NCI-H526 treated with DMSO at 0.1 percent for 48 hours (cell line): ENCODE measurements around the gene TAOK1.
"Not testable (repeated sequence)": the region's sequence is repeated elsewhere in the genome, so short reads cannot be mapped to it uniquely, and the experiment has no call there.

Source experiments
- DNase-seq: peaks from one replicate; lab custom pipeline; 2025; lab: John Stamatoyannopoulos, UW

TAOK1 gene

DNA sequence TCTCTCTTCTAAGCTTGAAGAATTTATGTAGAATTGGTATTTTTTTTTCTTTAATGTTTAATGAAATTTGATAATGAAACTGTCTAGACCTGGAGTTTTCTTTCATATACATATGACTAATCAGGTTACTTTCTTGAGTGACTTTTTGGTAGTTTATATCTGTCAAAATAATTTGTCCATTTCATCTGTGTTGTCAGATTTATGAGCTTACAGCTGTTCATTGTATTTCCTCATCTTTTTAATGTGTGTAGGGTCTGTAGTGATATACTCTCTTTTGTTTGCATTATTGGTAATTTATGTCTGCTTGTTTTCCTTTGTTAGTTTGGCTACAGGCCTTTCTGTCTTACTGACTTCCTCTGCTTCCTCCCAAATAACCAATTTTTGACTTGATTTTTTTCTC lies 55.7 kb downstream of the TAOK1 start:
- no peak for DNase-seq

DNA sequence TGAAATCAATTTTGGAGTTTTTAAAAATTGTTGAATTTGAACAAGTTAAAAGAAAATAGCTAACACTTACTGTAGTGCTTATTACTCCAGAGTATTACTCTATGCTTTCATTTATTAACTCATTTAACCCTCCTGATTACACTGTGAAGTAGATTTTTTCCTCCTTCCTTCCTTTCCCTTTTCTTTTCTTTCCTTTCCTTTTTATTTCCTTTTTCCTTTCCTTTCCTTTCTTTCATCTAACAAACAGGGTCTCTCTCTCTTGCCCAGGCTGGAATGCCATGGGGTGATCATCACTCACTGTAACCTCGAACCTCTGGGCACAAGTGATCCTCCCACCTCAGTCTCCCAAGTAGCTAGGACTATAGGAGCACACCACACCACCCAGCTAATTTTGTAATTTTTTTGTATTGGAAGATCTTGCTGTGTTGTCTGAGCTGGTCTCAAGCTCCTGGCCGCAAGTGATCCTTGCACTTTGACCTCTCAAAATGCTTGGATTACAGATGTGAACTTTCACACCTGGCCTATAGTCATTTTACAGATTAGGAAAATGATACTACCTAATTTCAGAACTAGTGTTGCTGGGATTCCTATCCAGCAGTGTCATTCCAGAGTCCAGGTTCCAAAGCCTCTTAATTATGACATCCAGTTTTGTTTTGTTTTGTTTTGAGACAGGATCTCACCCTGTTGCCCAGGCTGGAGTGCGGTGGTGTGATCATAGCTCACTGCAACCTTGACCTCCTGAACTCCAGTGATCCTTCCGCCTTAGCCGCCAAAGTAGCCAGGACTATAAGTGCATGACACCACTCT lies 59.9 kb downstream of the TAOK1 start:
- no peak for DNase-seq

GRCh38 chr17:29451121-29451742 lies 61.1 kb downstream of the TAOK1 start:
- DNase-seq = no peak

DNA sequence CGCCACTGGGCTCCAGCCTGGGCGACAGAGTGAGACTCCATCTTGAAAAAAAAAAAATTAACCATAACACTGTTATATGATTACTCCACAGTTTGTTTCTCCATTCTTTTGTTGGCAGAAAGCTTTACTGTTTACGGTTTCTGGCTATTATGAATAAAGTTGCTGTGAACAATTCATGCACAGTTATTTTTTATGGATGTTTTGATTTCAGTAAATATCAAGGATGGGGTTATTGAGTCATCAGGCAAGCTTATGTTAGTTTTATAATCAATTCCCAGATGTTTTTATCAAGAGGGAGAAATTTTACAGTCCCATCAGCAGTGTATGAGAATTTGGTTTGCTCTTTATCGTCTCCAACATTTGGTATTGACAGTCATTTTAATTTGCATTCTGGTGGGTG lies 67.9 kb downstream of the TAOK1 start:
- DNase-seq = no peak

GRCh38 chr17:29461483-29462206 lies 71.5 kb downstream of the TAOK1 start:
- DNase-seq = no peak

DNA sequence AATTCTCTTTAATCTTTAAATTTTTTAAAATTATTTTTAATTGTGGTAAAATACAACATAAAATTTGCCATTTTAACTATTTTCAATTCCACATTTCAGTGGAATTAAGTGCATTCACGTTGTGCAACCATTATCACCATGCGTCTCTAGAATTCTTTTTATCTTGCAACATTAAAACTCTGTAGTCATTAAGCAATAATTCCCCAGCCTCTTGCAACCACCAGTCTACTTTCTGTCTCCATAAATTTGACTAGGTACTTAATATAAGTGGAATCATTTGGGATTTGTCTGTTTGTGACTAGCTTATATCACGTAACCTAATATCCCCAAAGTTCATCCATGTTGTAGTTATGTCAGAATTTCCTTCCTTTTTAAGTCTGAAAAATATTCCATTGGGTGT lies 79.1 kb downstream of the TAOK1 start:
- no peak for DNase-seq

- DNase-seq = not testable (repeated sequence)
These were observed 83.3 kb downstream of the TAOK1 start for GRCh38 chr17:29473437-29473836.

- no peak for DNase-seq
These were observed 84.1 kb downstream of the TAOK1 start for GRCh38 chr17:29474297-29474696.

DNA sequence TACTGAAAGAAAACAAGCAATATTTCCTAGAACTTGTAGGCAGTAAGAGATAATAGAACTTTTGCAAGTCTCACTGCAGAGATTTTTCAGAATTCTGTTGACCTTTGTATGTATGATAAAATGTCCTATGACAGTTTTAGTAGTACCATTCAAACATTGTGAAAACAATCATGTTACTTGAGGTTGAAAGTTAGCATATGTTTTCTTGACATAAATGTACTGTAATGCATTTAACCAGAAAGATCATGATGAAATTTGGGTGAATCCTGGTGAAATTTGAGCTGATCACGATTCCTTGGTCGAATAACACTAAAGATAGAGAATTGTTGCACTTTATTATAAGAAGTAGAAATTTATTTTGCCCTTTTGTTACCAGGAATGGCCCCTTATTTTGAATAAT lies 85.7 kb downstream of the TAOK1 start:
- DNase-seq = no peak

DNA sequence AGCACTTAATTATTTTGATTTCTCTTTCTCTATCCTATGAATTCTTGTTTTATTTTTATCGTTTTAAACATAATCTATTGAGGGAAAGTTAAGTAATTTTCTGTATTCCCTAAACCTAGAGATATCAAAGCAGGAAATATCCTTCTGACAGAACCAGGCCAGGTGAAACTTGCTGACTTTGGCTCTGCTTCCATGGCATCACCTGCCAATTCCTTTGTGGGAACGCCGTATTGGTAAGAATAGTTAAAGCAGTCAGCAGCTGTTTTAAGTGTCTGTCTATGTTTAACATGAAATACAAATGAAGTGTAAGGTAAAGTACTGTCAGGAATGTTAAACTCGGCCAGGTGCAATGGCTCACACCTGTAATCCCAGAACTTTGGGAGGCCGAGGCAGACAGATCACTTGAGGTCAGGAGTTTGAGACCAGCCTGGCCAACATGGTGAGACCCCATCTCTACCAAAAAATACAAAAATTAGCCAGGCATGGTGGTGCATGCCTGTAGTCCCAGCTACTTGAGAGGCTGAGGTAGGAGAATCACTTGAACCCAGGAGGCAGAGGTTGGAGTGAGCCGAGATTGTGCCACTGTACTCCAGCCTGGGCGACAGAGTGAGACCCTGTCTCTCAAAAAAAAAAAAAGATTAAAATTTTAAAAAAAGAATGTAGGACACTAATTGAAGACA lies 90.2 kb downstream of the TAOK1 start:
- DNase-seq = not testable (repeated sequence)

DNA sequence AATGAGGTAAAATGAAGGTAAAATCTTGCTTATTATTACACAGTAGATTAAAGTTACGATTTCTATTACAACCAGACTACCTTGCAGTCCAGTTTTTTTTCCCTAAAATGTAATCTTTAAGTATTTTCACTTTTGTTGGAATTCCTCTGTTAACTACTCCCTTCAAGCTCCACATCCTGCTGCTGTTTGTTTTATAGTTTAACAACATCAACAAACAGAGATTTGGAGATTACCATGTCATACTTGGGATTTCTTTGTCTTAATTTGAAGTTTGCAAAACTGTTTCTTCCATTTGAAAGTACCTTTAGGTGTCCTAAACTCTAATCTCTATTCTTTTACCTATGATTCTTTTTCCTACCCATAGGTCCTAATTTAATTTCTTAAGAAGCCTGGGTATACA lies 93.3 kb downstream of the TAOK1 start:
- no peak for DNase-seq

DNA sequence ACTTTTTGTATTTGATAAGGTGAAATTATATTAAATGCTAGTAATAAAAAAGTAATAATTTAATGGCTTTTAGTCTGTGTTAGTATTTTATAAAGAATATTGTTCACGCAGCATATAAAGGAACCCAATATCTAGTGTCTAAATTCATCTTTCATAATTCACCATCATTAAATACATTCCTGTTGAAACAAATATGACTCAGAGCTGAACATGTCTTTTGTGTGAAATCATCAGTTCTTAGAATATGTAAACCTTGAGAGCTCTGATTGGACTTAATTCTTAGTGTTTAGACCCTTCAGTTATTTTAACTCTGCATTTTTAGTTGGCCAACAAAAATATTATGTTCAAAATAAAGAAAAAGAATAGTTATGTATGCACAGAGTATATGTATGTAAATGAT lies 104.8 kb downstream of the TAOK1 start:
- no peak for DNase-seq

DNA sequence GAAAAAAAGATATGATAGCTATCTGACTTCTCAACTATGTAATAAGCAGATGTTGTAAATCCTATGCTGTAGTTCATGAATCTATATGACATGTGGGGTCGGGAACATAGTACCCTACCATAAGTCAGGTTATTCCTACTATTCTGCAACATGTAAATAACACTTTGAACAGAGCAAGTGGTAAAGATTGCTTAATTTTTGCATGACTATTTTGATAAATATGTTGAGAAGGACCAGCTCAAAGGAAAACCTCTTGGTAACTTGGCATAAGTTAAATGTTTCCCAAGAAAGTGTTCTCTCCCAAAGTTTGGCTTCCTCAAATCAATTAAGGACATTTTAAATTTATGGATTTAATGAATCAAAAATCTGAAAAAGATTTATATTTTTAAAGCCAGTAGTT lies 114.5 kb downstream of the TAOK1 start:
- DNase-seq = no peak

GRCh38 chr17:29505836-29506235 lies 115.7 kb downstream of the TAOK1 start:
- DNase-seq = no peak

DNA sequence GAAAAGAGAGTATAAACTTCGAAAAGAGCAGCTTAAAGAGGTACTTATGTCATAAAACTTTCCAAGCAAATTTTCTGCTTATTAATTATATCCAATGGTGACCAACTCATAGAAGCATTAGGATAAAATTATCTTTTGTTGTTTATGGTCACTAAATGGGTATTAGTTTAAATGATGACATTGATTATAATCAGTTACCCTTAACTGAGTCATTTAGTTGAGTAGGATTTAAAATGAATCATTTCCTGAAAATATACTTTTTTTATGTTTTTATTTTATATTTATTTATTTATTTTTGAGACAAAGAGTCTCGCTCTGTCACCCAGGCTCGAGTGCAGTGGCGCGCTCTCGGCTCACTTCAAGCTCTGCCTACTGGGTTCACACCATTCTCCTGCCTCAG lies 120.8 kb downstream of the TAOK1 start:
- no peak for DNase-seq

DNA sequence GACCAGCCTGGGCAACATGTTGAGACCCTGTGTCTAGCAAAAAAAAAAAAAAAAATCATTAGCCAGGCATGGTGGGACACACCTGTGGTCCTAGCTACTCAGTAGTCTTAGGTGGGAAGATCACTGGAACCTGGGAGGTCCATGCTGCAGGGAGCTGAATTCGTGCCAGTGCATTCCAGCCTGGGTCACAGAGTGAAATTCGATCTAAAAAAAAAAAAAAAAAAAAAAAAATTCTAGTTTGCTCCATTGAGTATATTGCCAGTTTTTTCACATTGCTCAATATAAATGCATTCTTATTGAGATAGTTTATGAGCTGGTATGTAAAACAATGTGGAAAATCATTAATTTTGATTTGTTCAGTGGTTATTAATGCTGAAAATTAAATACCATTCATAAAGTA lies 124.6 kb downstream of the TAOK1 start:
- DNase-seq = no peak

DNA sequence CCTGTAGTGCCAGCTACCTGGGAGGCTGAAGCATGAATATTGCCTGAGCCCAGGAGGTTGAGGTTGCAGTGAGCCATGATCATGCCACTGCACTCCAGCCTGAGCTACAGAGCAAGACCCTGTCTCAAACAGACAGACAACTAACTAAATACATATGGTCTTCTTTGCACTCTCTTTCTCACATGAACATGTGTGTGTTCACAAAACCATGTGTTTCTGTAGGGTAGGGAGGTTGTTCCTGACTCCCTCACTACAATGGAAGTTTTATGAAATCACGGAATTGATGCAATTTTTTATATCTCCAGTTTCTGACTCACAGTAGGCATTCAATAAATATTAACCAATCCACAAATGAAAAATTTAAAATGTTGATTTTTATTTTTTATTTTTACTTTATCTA lies 128.2 kb downstream of the TAOK1 start:
- no peak for DNase-seq

DNA sequence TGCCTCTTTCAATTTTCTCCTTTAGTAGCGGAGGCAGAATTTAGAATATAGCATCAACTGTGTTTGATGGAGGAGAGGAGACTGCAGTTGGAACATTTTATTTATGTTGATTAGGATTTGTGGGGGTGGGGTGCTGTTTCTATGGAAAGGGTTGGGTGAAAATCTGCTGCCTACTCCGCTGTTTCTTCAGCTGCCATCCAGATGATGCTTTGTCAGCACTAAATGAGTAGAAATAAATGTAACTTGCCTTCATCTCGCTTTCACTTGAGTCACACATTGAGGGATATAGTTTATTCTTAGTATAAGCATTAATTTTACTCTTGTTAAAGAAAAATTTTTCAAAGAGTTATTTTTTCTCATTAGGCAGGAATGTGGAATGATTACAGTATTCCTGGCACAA lies 134.5 kb downstream of the TAOK1 start:
- no peak for DNase-seq

DNA sequence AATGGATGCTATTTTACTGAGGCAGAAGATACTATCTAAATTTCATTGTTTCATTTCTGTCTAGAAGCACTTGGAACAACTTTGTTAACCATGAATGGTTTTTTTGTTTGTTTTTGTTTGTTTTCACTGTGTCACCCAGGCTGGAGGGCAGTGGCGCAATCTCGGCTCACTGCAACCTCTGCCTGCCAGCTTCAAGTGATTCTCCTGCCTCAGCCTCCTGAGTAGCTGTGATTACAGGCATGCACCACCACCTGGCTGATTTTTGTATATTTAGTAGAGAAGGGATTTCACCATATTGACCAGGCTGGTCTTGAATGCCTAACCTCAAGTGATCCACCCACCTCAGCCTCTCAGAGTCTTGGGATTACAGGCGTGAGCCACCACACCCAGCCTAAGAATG lies 136.2 kb downstream of the TAOK1 start:
- DNase-seq = no peak

DNA sequence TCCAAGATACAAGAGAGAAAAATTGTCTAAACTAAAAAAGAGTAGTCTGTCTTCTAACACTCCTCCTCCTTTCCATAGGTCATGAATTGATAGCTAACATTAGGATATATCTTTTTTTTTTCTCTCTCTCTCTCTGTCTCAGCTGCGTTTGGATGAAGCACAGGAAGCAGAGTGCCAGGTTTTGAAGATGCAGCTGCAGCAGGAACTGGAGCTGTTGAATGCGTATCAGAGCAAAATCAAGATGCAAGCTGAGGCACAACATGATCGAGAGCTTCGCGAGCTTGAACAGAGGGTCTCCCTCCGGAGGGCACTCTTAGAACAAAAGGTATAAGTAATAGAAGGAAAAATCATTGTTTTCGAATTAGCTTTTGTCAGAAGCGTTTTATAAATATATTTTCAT lies 143.8 kb downstream of the TAOK1 start:
- DNase-seq = no peak

- no peak for DNase-seq
These were observed 153.9 kb downstream of the TAOK1 start for GRCh38 chr17:29544066-29544465.

DNA sequence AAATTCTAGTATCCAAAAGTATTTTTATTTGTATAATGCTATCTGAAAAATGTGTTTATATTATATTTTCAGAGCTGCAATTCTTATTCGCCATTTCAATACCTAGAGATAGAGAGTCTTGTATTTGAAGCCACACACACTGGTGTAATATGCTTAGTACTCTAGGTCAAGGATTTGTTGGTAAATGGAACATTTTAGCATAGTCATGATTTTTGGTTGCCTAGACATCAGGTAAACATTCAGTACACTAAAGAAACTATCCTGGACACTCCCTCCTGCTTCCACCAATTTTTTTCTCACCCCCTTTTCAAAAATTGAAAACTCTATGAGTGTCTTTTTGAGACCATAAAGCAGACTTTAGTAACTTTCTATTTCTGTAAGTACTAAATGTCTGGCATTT lies 155.9 kb downstream of the TAOK1 start:
- no peak for DNase-seq

GRCh38 chr17:29546830-29547229 lies 156.7 kb downstream of the TAOK1 start:
- no peak for DNase-seq
